HEK293T (cell line): ENCODE measurements around the gene RBFOX2.

Experiments
- ARNT ChIP-seq: fragments of 450-650 bp; IDR thresholded peaks from 2 replicates; pipeline ENCODE4 v1.6.1; 2017; ENCODE audit warnings: mild to moderate bottlenecking
- BHLHE40 ChIP-seq: fragments of 450-650 bp; IDR thresholded peaks from 2 replicates; pipeline ENCODE4 v1.6.1; 2016; ENCODE audit warnings: mild to moderate bottlenecking, moderate library complexity, borderline replicate concordance
- FOXA1 ChIP-seq: fragments of 450-650 bp; IDR thresholded peaks from 2 replicates; pipeline ENCODE4 v1.6.1; 2016; ENCODE audit warnings: mild to moderate bottlenecking
- HDGF ChIP-seq: fragments of 450-650 bp; IDR thresholded peaks from 2 replicates; pipeline ENCODE4 v1.6.1; 2017; ENCODE audit warnings: antibody characterized with exemption, borderline replicate concordance
- L3MBTL2 ChIP-seq: fragments of 450-650 bp; conservative IDR thresholded peaks from 2 replicates; pipeline ENCODE4 v1.6.1; 2016; ENCODE audit warnings: mild to moderate bottlenecking
- NFRKB ChIP-seq: fragments of 450-650 bp; IDR thresholded peaks from 2 replicates; pipeline ENCODE4 v1.6.1; 2016; ENCODE audit warnings: mild to moderate bottlenecking, moderate library complexity
- PKNOX1 ChIP-seq: fragments of 450-650 bp; IDR thresholded peaks from 2 replicates; pipeline ENCODE4 v1.6.1; 2016
- SP1 ChIP-seq: fragments of 450-650 bp; IDR thresholded peaks from 2 replicates; pipeline ENCODE4 v1.6.1; 2017
- TARDBP ChIP-seq: fragments of 450-650 bp; IDR thresholded peaks from 2 replicates; pipeline ENCODE4 v1.6.1; 2016
- ZNF384 ChIP-seq: fragments of 450-650 bp; IDR thresholded peaks from 2 replicates; pipeline ENCODE4 v1.6.1; 2016

DNA sequence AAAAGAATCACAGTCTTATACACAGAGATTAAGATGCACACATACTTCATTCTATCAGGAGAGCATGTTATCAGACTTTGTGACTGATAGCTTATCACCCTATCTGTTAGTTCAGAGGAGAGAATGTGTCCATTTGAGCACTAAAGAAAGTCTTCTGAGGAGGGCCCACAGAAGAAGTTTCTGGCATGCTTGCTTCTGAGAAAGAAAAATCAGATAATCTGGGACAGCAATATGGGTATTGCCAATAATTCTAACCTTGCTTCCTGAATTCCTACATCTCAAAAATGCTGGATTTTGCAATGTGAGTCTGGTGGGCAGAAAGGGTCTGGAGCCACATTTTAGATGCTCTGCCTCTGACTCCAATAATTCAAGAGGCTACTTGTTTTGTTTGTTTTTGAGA lies 128.9 kb downstream of the RBFOX2 start:
- TF ChIP-seq BHLHE40 = no peak
- no peak for TF ChIP-seq HDGF
- no peak for TF ChIP-seq ARNT
- TF ChIP-seq TARDBP = no peak
- TF ChIP-seq SP1 = no peak
- no peak for TF ChIP-seq PKNOX1
- no peak for TF ChIP-seq FOXA1
- no peak for TF ChIP-seq L3MBTL2
- TF ChIP-seq ZNF384 = no peak
- TF ChIP-seq NFRKB = no peak
